LHCN-M2 (cell line): Measurements from ENCODE around the gene CLMN. TPM values are rescaled to one million over a fixed set of nuclear protein-coding genes. Genes with fewer than 3 reads are reported as not detected.
"Not testable (repeated sequence)": the region's sequence is repeated elsewhere in the genome, so short reads cannot be mapped to it uniquely, and the experiment has no call there.

Experiments used
- DNase-seq: peaks from one replicate; pipeline ENCODE4 v3.0.0-alpha.2; 2012; ENCODE audit warnings: low read depth
- total RNA-seq: library from RNA; depleted of rRNA; stranded (reverse); fragments of >200 nt; gene quantifications from 2 replicates; pipeline ENCODE4 v1.2.3, GENCODE V29; 2014; rRNA removed

CLMN gene
- total RNA-seq, 1 experiment from 2014 or later, result 3.6 TPM

DNA sequence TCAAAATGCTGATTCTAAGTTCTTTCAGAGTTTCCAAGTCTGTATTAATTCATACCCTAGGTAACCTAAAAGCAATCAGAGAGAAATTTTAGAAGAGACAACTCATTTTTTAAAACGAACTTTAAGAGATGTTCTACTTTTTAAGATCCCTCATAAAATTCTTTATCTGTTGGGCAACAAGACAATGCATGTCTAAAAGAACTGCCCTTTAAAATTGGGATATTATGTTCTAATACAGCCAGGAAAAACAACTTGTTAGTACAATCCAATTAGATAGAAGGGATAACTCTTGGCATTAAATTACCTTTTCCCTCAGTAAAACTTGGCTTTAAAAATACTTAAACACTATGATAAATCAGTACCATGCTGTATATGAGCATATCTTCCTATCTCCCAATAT is 178.0 kb downstream of the CLMN start:
- DNase-seq, result no peak

DNA sequence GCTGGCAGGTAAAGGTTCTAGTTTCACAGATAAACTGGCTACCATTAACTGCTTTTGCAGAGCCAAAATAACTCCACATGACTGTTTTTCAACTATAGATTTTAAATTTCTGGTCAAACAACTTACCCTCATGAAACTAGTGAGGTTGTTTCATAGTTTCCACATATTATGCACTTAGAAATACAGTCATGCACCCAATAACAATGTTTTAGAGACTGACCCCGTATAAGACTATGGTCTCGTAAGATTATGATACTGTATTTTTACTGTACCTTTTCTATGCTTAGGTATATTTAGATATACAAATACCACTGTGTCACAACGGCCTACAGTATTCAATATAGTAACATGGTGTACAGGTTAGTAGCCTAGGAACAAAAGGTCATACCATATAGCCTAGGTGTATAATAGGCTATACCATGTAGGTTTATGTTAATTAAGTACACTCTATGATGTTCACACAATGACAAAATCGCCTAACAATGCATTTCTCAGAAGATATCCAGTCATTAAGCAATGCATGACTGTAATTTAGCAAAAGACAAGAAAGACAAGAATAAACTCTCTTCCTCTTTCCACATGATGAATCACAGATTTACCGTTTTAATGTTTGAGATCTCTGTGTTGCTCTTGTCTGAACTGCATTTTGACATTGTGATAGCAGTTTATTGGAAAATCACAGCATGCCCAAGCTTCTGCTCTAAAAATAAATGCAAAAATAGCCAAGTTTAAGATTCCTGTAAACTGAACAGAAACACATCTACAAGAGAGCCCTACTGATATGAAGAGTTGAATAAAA is 179.4 kb downstream of the CLMN start:
- DNase-seq, result peak; percentile 44

DNA sequence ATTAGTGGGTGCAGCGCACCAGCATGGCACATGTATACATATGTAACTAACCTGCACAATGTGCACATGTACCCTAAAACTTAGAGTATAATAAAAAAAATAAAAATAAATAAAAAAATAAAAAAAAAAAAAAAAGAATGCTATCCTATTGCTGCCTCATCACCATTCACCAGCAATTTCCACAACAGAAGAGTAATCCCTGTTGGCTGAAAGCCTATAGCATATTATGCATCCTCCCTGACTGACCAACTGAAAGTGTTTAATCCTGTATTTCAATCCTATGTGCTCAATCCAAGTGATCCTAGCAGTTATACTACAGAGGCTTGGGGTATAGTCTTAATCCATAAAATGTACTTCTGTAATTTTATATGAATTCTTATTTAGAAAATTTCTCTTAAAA is 180.8 kb downstream of the CLMN start:
- no peak for DNase-seq

DNA sequence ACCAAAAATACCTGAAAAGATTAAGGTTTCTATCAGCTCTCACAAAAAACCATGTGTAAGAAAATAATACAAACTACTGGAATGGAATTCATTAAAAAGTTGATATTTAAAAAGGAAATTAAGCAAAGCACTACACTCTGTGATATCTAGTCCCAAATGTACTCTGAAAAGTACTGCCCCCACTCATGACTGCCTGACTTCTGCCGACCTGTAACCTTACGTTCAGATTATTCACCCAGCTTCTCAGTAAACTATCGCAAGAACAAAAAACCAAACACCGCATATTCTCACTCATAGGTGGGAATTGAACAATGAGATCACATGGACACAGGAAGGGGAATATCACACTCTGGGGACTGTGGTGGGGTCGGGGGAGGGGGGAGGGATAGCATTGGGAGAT is 181.3 kb downstream of the CLMN start:
- not testable (repeated sequence) for DNase-seq

DNA sequence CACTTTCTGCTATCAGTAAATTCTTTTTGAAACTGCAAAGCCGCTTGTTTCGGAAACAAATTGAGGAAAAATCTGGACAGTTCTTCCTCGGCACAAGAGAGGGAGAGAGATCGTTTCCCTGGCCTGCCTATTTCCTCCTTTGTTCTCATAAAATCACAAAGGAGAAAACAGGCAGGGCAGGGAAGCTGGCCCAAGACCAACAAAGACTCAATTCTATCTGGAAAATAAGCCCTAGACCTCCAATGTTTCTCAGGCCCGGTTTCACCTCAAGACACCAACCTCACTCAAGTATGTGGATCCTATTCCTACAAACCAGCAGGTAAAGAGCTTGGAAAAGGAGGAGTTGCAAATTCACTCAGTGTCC is 181.9 kb downstream of the CLMN start:
- DNase-seq, result no peak

DNA sequence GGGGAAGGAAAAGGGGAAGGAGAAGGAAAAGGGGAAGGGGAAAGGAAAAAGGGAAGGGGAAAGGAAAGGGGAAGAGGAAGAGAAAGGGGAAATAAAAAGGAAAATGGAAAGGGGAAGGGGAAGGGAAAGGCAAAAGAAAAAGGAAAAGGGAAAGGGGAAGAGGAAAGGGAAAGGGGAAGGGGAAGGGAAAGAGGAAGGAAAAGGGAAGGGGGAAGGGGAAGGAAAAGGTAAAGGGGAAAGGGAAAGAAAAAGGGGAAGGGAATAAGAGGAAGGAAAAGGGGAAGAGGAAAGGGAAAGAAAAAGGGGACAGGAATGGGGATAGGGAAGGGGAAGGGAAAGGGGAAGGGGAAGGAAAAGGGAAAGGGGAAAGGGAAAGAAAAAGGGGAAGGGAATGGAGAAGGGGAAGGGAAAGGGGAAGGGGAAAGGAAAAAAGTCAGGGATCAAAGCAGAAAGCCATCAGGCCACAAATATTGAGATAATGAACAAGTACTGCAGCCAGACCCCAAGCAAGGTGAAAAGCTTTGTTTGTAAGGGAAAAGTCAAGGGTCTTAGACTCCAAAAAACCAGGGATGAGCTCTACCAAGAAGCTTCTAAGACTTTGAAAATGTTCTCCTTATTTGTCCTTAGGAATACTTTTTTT is 182.4 kb downstream of the CLMN start:
- no peak for DNase-seq

DNA sequence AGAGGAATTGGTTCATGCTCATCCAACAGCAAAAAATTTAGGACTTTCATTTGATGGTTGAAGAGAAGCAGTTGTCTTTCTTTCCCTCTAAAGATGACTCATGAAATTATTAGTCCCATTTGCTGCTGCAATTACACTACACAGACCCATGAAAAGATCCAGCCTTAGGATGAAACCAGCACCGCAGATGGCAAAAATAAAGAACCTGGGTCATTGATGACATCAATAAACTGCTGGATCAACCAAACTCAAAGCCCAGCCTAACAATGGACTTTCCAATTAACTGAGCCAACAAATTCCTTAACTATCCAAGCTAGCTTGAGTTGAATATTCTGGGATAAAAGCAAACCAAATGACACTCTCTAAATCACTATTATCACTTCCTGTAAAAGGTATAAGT is 183.1 kb downstream of the CLMN start:
- DNase-seq, result no peak

DNA sequence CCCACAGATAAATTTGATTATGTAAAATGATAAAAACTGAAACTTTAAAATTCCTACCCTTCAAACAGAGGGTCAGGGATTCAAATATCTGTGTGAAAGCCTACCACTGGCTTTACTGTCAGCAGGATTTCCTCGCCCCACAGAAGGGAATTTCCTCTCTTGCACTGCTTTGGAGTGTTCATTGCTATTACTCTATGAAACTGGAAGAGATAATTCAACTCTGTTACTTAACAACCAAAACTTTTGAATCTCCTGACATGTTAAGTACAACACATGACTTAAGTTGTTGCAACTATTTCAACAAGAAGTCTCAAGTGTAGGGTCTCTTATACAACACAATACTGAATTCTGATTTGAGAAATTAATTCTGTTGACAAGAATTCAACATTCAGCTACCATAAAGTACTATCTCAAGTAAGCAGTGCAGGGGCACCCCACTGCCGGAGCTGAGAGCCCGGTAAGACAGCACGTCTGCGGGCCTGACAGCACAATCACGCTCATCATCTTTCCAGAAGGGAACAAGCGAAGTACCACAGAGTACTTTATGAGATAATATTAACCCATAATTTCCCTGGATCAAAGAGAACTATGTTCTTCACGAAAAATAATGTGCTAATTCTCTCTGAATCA is 185.3 kb downstream of the CLMN start:
- DNase-seq, result no peak

DNA sequence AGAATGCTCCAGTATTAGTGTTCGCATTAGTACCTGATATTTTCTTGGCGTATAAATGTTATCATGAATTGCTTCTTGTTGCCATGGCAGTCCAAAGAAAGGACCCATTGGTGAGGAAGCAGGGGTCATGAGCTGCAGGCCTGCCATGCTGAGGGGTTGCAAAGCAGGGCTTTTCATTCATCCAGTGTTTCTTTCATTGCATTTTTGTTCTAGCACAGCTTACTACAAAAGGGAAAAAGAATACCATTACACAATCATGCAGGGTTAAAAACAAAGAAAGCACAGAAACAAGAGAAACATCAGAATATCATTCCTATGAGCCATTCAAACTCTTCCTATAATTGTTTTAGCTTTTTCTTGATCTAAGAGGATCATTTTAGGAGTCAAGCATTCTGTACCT is 186.4 kb downstream of the CLMN start:
- DNase-seq, result no peak

DNA sequence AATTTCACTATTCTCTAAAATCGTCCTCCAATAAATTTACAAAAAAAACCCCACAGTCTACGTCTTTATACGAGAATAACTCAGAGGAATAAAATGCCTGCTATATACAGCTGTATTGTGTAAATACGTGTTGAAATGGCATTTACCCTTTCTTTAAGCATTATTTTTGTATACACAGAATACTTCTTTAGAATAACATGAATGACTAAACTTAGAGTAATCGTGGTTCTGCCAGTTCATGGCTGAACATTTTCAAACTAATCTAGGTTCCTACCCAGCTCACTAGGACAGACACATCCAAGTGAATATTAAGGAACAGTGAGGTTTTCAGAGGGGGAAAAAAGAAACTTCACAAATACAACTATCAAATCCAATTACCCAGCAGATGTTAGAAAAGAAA is 186.9 kb downstream of the CLMN start:
- no peak for DNase-seq

Other genes starting within 250 kb of the CLMN start
- 21.5 and 38.8 TPM in 2 replicates for gene DICER1, start 162.4 kb downstream of the CLMN start, total RNA-seq
- 8.4 and 12.5 TPM in 2 replicates for gene SYNE3, start 196.7 kb upstream of the CLMN start, total RNA-seq
- gene GLRX5, start 215.1 kb upstream of the CLMN start, total RNA-seq, result 39.9 and 46.9 TPM in 2 replicates